GM13977 (cell line): ENCODE data around the gene NFIA.

Source experiments
- DNase-seq: peaks from one replicate; pipeline ENCODE4 v3.0.0; 2012; ENCODE audit warnings: low spot score
- CTCF ChIP-seq: IDR thresholded peaks from 2 replicates; pipeline ENCODE4 v1.5.1; 2012; ENCODE audit warnings: mild to moderate bottlenecking, control low read depth; ENCODE audit not compliant: insufficient read depth; ENCODE audit errors: extremely low read depth, missing control alignments
- in situ Hi-C: fragments of 300-500 bp; cut with MboI; formaldehyde crosslinking; loops from one replicate; pipeline ENCODE4 v1.12.0; 2022; ENCODE audit warnings: low sequenced_read_pairs, low pct_unique_long_range_greater_than_20kb, mixed read lengths, inconsistent platforms; ENCODE audit not compliant: unreplicated experiment

The NFIA gene

GRCh38 chr1:61111084-61112004 is 29.0 kb downstream of the NFIA start:
- no peak for TF ChIP-seq CTCF
- no peak for DNase-seq
- in situ Hi-C loops = no loop called here

GRCh38 chr1:61114178-61114870 is 32.0 kb downstream of the NFIA start:
- TF ChIP-seq CTCF = no peak
- no peak for DNase-seq
- in situ Hi-C loops = no loop called here

- DNase-seq = no peak
- TF ChIP-seq CTCF = no peak
- in situ Hi-C loops = no loop called here
Observed at GRCh38 chr1:61115436-61115835, 33.1 kb downstream of the NFIA start.

- in situ Hi-C loops = no loop called here
- no peak for DNase-seq
- TF ChIP-seq CTCF = no peak
Observed at GRCh38 chr1:61116421-61116820, 34.1 kb downstream of the NFIA start.

- TF ChIP-seq CTCF = no peak
- in situ Hi-C loops = no loop called here
- DNase-seq = no peak
Observed at GRCh38 chr1:61117283-61117682, 34.9 kb downstream of the NFIA start.

GRCh38 chr1:61119085-61119484 is 36.7 kb downstream of the NFIA start:
- no peak for DNase-seq
- in situ Hi-C loops = no loop called here
- TF ChIP-seq CTCF = no peak
